SIG-M5 (cell line): ENCODE results near the gene GALNT2.
A peak's percentile ranks its signal among the peaks of the same experiment; 100 is the strongest.

ENCODE experiments used
- DNase-seq: peaks from one replicate; lab custom pipeline; 2025; lab: John Stamatoyannopoulos, UW

Gene GALNT2

GRCh38 chr1:230146709-230147108 is 79.7 kb downstream of the GALNT2 start:
- no peak for DNase-seq

GRCh38 chr1:230147253-230148125 is 80.5 kb downstream of the GALNT2 start:
- DNase-seq: no peak

DNA sequence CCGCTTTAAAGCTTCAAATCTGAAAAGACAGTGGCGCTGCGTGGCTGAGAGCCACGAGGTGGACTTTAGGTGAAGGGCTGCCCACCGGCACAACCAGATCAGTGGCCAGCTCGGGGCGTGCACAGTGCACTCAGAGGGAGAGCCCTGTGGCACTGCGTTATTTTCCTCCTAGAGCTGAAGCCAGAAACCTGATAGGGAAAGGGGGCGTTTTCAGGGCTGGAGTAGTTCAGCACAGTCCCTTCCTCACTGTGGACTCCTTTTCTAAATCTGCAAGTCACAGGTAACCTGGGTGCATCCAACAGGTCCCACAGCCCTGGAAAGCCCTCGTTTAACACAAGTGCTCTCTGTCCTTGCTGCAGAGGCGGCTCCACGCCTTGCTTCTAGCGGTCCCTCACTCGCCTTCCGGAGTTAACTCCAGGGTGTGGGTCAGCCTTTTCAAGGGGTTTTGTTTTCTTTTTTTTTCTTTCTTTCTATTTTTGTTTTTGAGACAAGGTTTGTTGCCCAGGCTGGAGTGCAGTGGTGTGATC is 81.2 kb downstream of the GALNT2 start:
- DNase-seq: no peak

DNA sequence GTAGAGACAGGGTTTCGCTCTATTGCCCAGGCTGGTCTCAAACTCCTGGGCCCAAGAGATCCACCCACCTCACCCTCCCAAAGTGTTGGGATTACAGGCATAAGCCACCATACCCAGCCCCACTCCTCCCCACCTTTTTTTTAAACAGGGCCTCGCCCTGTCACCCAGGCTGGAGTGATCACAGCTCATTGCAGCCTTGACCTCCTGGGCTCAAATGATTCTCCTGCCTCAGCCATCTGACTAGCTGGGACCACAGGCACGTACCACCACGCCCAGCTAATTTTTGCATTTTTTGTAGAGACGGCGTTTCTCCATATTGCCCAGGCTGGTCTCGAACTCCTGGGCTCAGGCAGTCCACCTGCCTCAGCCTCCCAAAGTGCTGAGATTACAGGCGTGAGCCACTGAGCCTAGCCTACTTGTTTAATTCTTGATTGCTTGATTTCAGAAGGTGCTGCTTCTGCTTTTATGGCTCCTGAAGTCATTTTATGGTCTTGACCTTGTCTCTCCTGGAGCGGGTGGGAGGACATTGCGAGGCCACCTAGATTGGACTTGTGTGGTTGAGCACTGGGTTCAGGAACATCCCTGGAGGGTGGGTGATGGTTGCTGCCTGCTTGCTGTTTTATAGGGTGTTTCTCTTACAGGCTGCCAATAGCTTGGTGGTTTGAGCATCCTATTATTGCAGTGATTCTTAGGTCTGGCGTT is 81.9 kb downstream of the GALNT2 start:
- DNase-seq: no peak

DNA sequence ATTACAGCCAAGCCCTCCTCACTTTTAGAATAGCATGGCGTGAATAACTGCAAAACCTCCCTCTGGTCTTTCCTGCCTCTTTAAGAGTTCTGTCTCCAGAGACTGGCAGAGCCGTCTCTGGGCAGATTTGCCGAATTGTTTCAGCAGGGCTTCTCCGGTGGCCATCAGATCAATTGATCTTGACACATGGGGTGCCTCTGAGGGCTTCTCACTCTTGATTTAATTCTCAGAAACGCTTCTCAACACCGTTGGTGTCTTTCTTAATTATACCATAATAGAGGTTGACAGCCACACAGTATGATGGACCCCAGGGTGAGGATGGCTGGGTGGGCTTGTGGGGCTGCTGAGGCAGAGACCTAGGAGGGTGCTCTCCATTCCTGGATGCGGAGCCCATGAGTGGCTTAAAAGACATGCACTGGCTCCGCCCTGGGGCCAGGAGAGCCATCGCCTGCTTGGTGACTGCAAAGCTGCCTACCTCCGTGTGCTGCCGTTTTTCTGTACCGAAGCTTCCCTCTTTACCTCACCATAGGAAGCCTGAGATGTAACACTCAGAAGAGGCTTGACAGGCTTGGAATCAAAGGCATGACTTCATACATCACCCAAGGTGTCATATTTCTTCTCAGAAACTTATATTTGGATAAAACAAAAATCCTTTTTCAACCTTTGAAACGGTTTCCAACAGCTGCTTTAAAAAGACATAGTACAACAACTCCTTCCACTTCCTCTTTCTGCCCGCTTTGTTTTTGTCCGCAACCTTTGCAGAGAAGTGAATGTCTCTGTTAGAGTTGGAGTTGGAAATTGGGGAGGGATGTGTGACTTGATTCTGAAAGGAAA is 82.9 kb downstream of the GALNT2 start:
- DNase-seq: peak; percentile 55

GRCh38 chr1:230150615-230151014 is 83.6 kb downstream of the GALNT2 start:
- DNase-seq: no peak

- no peak for DNase-seq
These were observed 85.0 kb downstream of the GALNT2 start for GRCh38 chr1:230151924-230152468.

- no peak for DNase-seq
These were observed 86.0 kb downstream of the GALNT2 start for GRCh38 chr1:230152999-230153398.

GRCh38 chr1:230153641-230154296 is 86.7 kb downstream of the GALNT2 start:
- DNase-seq: peak; percentile 95

- DNase-seq: no peak
These were observed 88.0 kb downstream of the GALNT2 start for GRCh38 chr1:230155021-230155420.

- DNase-seq: no peak
These were observed 89.0 kb downstream of the GALNT2 start for GRCh38 chr1:230156068-230156467.

DNA sequence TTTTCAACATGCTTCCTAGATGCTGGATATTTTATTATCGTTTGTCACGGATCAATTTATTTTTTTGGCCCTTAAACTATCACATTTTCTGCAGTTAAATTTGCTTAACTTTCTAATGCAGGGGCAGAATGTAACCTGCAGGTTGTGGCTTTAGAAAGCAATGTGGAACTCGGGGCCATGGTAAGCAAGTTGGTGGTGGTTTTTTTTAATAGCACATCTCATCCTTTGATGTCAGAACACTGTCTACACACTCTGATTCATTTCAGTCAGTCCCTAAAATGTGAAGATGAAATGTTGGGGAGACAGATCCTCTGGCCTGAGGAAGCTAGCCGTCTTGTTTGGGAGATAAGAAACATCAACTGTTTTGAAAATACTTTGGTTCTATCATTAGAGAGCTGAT is 89.5 kb downstream of the GALNT2 start:
- DNase-seq: no peak

GRCh38 chr1:230157420-230158390 is 90.7 kb downstream of the GALNT2 start:
- no peak for DNase-seq

DNA sequence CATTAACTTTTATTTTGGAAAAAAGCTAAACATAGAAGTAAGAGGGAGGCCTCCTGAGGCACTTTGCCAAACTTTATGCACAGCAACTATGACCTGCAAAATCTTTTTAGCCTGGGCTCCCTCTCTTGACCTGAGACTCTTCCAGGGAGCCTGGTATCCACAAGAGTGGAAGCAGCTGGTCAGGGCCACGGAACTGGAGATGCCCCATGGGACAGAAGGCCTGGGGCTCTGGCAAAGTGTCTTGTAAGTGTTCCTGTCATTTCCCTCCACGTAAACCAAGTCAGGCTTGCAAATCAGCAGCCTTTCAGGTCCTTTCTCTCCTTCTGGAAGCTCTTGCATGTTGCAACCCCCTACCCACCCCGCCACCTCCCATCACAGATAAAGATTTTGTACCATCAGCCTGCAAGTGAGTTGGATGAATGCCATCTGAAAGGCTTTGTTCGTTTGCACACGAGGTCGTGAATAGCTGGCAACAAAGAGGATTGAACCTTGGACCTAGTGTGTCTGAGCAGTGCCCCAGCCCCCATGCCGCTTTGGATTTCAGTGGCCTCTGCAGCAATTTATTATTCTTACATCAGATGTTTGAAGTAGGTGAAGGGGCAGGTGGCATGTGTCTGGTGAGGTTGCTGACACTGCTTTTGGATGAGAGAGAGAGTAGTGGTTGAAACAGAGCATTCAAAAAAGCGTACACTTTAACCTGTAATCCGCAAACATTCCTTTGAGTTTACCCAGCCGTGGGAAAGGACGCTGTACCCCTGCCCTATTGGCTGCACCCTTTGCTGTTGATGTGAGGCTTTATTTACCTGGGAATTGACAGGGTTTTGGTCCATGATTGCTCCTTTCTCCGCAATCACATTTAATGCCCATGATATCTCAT is 91.6 kb downstream of the GALNT2 start:
- no peak for DNase-seq

DNA sequence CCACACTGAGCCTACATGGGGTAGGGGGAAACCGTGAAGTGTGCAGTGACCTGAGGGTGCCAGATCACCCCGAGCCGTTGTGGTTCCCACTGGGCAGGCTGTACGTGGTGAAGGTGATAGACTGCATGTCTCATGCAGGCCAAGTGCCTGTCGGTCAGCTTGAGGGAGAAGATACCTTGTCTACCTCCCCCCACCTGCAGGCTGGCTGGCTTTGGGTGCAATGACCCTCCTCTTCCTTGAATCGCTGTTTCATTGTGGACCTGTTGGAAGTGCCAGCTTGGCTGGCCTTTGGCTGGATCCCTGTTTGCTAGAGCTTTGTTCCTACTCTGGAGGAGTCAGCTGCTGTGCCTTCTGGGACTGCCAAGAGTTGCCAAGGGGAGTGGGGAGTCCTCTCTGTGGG is 92.5 kb downstream of the GALNT2 start:
- DNase-seq: no peak

GRCh38 chr1:230160957-230161771 is 94.1 kb downstream of the GALNT2 start:
- DNase-seq: no peak

- no peak for DNase-seq
These were observed 96.2 kb downstream of the GALNT2 start for GRCh38 chr1:230163205-230163604.

DNA sequence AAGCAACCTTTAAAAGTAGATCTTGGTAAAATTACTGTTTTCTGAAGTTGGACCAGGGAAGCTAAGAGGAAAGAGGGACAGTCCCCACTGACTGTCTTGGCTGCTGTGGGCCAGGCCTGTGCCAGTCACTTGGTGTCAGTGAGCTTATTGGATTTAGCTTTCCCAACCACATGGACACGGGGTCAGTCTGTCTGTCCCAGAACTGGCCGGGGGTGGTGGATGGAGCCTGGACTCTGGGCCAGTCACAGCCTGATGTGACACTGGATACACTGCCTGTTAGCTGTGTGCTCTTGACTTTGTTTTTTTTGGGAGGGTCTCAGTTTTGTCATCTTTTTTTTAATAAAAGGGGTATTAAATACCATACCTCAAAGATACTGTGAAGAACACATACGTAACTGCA is 96.7 kb downstream of the GALNT2 start:
- no peak for DNase-seq
